ENCODE results near the gene SPR. TPM values are rescaled to one million over a fixed set of nuclear protein-coding genes. Genes with fewer than 3 reads are reported as not detected.
A peak's percentile ranks its signal among the peaks of the same experiment; 100 is the strongest.

The SPR gene
- total and polyA plus RNA-seq, 2 donors (not counting 1 experiment from before 2014, with no cell fraction given) = 9.4 to 23.3 TPM

DNA sequence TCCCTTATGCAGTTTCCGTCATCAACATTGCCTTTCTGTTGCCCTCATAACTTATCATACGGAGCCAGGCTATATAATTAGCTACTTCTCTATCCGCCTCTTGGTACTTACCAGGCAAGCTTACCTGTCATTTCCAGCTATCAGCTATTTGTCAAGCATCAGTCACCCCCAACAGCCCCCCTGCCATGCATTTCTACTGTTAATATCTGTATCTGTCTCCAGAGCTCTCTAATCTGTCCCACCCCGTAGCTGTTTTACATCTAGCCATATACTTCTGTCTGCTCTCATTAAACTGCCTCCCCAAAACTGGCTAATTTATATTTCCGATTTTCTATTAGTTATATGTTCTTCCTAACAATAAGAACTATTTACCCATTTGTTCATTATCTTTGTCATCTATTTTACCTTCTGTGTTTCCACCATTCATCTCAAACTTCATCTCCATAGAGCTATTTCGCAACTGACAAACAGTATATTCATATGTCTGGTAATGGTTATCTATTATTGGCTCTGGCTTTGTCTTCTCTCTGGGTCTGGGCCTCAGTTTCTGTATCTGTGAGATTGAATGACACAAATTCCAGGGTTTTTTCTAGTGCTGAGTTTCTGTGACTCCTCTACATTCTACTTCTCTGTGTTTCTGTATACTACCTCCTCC, 39.7 kb downstream of the SPR start:
- no peaks in the 10 kb centered on the region for H3K4me1 ChIP-seq (ENCODE audit: control insufficient read depth, extremely low read depth, insufficient read depth, low read length)
- no peaks in the 10 kb centered on the region for H3K36me3 ChIP-seq (ENCODE audit: control insufficient read depth, insufficient read depth, low read length)
- no peak overlapping the region for H3K4me3 ChIP-seq (replicated peaks in 1 of 4; ENCODE audit: control extremely low read depth in 1 of 4, insufficient read depth in 1 of 4, low read depth in 3 of 4, low read length in 4 of 4)
- no peaks in the 10 kb centered on the region for H4K20me1 ChIP-seq (ENCODE audit: control insufficient read depth, extremely low read depth, insufficient read depth, low read length)
- DNase-seq (ENCODE audit: low read depth in 2 of 2) = no peak
- no peak overlapping the region for H2AFZ ChIP-seq (ENCODE audit: low read length)
- H3K4me2 ChIP-seq (ENCODE audit: extremely low read depth, insufficient read depth, low read length) = no peak overlapping the region
- TF ChIP-seq EZH2 (IDR thresholded peaks at IDR 0.05; ENCODE audit: low read length, missing control alignments) = no peak
- TF ChIP-seq, protein P1, sequence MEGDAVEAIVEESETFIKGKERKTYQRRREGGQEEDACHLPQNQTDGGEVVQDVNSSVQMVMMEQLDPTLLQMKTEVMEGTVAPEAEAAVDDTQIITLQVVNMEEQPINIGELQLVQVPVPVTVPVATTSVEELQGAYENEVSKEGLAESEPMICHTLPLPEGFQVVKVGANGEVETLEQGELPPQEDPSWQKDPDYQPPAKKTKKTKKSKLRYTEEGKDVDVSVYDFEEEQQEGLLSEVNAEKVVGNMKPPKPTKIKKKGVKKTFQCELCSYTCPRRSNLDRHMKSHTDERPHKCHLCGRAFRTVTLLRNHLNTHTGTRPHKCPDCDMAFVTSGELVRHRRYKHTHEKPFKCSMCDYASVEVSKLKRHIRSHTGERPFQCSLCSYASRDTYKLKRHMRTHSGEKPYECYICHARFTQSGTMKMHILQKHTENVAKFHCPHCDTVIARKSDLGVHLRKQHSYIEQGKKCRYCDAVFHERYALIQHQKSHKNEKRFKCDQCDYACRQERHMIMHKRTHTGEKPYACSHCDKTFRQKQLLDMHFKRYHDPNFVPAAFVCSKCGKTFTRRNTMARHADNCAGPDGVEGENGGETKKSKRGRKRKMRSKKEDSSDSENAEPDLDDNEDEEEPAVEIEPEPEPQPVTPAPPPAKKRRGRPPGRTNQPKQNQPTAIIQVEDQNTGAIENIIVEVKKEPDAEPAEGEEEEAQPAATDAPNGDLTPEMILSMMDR (conservative IDR thresholded peaks at IDR 0.05 in 1 of 2, IDR thresholded peaks at IDR 0.05 in 1 of 2; ENCODE audit: low read depth in 1 of 2, low read length in 2 of 2) = no peak
- no peak overlapping the region for H3K9ac ChIP-seq (ENCODE audit: insufficient read depth, low read length)
- no peaks in the 10 kb centered on the region for H3K79me2 ChIP-seq (ENCODE audit: control insufficient read depth, insufficient read depth, low read length)
- no peak overlapping the region for H3K27ac ChIP-seq (ENCODE audit: insufficient read depth, low read length)
- H3K27me3 ChIP-seq (ENCODE audit: control insufficient read depth, insufficient read depth, low read length) = peaks cover 76% of the 10 kb centered on the region
- H3K9me3 ChIP-seq (ENCODE audit: control insufficient read depth, insufficient read depth, low read depth, low read length) = no peaks in the 10 kb centered on the region

DNA sequence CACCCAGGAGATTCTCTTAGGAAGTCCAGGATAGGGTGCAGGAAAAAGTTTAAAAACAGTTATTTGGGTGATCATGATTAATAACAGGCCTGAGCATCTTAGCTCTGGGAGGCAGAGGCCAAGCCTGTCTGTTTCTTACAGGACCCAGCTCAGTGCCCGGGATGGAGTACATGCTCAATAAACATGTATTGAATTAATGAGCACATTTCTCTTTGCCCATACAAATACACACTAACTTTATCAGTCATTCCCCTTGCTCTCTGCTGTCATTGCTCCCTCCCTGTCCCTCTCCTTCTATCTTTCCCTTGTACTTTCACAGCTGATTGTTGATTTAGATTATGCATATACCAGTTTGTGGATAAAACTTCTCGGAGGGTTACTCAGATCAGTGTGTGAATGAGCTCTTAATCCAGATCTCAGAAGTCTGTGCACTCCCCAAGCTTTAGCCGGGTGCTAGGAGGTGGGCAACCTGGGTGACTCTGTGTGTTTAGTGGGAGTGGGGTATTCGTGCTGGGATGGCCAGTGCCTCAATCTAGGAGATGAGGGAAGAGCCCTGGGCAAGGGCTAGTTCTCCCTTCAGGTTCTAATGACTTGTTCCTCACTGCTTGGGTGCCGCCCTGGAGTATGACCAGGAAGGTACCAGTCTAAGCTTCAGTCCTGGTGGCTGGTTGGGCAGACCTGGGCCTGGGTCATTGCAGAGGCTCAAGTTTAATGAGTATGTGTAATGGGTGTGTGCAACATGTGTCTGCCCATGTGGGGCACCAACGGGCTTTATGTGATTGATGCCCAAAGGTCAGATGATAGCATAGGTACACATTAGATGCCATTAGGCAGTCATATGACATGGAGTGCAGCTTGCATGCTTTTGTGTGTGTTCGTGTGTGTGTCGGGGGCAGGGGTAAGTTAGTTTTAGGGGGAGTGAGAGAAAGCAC, 40.7 kb downstream of the SPR start:
- no peaks in the 10 kb centered on the region for H4K20me1 ChIP-seq (ENCODE audit: control insufficient read depth, extremely low read depth, insufficient read depth, low read length)
- peaks cover 66% of the 10 kb centered on the region for H3K27me3 ChIP-seq (ENCODE audit: control insufficient read depth, insufficient read depth, low read length)
- no peak overlapping the region for H3K9ac ChIP-seq (ENCODE audit: insufficient read depth, low read length)
- no peak overlapping the region for H3K27ac ChIP-seq (ENCODE audit: insufficient read depth, low read length)
- no peak for DNase-seq (ENCODE audit: low read depth in 2 of 2)
- H3K4me3 ChIP-seq (replicated peaks in 1 of 4; ENCODE audit: control extremely low read depth in 1 of 4, insufficient read depth in 1 of 4, low read depth in 3 of 4, low read length in 4 of 4) = no peak overlapping the region
- H3K79me2 ChIP-seq (ENCODE audit: control insufficient read depth, insufficient read depth, low read length) = no peaks in the 10 kb centered on the region
- no peaks in the 10 kb centered on the region for H3K9me3 ChIP-seq (ENCODE audit: control insufficient read depth, insufficient read depth, low read depth, low read length)
- no peaks in the 10 kb centered on the region for H3K4me1 ChIP-seq (ENCODE audit: control insufficient read depth, extremely low read depth, insufficient read depth, low read length)
- no peak overlapping the region for H2AFZ ChIP-seq (ENCODE audit: low read length)
- H3K36me3 ChIP-seq (ENCODE audit: control insufficient read depth, insufficient read depth, low read length) = no peaks in the 10 kb centered on the region
- no peak overlapping the region for H3K4me2 ChIP-seq (ENCODE audit: extremely low read depth, insufficient read depth, low read length)
- TF ChIP-seq EZH2 (IDR thresholded peaks at IDR 0.05; ENCODE audit: low read length, missing control alignments) = peak; percentile 53
- TF ChIP-seq, protein P1 (conservative IDR thresholded peaks at IDR 0.05 in 1 of 2, IDR thresholded peaks at IDR 0.05 in 1 of 2; ENCODE audit: low read depth in 1 of 2, low read length in 2 of 2) = no peak

DNA sequence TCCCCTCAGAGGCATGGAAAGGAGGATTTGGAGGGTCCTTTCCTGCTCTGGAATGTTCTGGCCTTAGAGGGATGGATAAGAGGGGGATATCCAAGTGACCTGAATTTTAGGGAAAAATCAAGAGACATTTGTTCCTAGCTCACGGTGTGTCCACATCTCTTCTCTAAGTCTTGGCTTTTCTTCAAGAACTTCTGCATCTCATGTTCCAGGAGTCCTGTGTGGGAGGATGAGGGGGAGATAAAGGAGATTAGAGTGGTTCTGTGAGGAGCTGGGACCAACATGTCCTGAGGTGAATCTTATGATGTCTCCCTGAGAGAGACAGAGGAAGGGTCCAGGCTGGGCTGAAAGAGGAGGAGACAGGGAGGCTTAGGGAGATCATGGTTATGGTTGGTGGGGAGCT, 41.8 kb downstream of the SPR start:
- Histone ChIP-seq H3K4me3 (replicated peaks in 1 of 4; ENCODE audit: control extremely low read depth in 1 of 4, insufficient read depth in 1 of 4, low read depth in 3 of 4, low read length in 4 of 4) (no peak overlapping the region), H3K27ac (ENCODE audit: insufficient read depth, low read length) (no peak overlapping the region), H3K9me3 (ENCODE audit: control insufficient read depth, insufficient read depth, low read depth, low read length) (no peaks in the 10 kb centered on the region), H3K4me2 (ENCODE audit: extremely low read depth, insufficient read depth, low read length) (no peak overlapping the region), H3K79me2 (ENCODE audit: control insufficient read depth, insufficient read depth, low read length) (no peaks in the 10 kb centered on the region), H3K9ac (ENCODE audit: insufficient read depth, low read length) (no peak overlapping the region), H4K20me1 (ENCODE audit: control insufficient read depth, extremely low read depth, insufficient read depth, low read length) (no peaks in the 10 kb centered on the region), H3K4me1 (ENCODE audit: control insufficient read depth, extremely low read depth, insufficient read depth, low read length) (no peaks in the 10 kb centered on the region), H3K27me3 (ENCODE audit: control insufficient read depth, insufficient read depth, low read length) (peaks cover 60% of the 10 kb centered on the region), H3K36me3 (ENCODE audit: control insufficient read depth, insufficient read depth, low read length) (no peaks in the 10 kb centered on the region), H2AFZ (ENCODE audit: low read length) (no peak overlapping the region)
- DNase-seq (ENCODE audit: low read depth in 2 of 2) = no peak
- TF ChIP-seq EZH2 (IDR thresholded peaks at IDR 0.05; ENCODE audit: low read length, missing control alignments) = no peak
- TF ChIP-seq, protein P1 (conservative IDR thresholded peaks at IDR 0.05 in 1 of 2, IDR thresholded peaks at IDR 0.05 in 1 of 2; ENCODE audit: low read depth in 1 of 2, low read length in 2 of 2) = no peak

All from fibroblast of lung (primary cell).